HUDEP-2 (cell line): ENCODE data around the gene ST8SIA6.
"Not testable (repeated sequence)": the region's sequence is repeated elsewhere in the genome, so short reads cannot be mapped to it uniquely, and the experiment has no call there.

ENCODE experiments used
- DNase-seq, 76 experiments: peaks; one replicate each; lab custom pipeline; 2025; ENCODE audit not compliant: unreplicated experiment in 76 of 76; lab: John Stamatoyannopoulos, UW

The ST8SIA6 gene

DNA sequence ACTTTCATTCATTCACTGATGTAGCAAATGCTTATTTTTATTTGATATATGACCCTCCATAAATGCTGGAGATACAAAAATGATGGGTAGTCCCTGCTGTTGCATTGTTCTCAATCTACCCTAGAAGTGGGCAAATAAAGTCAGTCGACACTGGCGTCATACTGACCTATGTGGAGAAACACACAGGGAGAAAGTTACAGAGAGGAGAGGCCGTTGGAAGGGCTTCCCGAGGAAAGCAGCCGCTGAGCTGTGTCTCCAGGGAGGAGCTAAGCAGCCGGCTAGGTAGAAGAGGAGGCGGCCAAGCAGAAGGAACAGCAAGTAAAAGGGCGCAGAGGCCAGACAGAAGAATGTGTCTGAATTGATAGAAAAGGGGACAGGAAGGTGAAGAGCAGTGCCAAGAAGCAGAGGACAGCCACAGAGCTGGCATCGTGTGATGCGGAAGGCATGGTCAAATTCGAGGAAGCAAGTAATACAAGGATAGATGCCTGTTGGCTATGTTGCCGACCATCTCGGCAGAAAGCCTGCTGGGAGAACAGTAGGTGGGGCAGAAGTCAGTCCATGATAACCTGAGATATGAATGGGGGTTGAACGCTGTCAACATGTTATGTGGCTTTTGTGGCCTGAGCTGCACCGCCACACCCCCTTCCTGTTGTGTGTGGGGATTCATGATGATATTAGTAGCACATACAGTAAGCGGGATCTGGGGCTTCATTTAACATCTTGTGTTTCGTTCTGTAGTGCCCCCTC is 25.9 kb downstream of the ST8SIA6 start:
- DNase-seq, result peak in 75 of 76 experiments; percentile 24 to 95 (median 84)

DNA sequence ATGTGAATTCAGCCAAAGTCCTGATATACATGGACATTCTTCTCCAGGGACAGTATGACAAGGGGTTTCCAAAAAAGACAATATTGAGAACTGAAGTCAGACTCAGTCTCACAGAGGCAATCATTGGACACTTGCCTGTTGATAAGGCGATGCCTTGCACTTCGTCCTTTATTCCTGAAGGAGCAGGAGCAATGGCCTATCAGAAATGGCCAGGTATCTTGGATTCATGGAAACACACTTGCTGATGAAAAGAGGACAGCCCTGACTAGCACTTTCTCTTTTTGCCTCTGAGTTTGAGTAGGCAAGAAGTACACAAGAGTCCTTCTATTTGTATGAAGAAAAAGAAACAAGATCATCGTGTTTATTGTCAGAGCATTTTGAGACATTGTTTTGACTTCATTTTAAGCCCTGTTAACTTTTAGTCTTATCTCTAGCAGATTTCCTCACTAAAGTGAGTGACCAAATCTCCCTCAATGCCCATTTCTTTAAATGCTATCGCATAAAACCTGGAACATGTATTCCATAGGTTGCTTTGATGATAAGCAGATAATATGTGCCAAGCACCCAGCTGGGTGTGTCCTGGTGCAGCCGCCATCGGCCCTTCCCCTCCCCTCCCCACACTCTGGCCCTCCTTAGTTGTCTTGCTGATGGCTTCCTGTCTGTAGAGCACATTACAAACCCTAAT is 26.6 kb downstream of the ST8SIA6 start:
- DNase-seq, result peak in 68 of 76 experiments; percentile 8 to 79 (median 52)

DNA sequence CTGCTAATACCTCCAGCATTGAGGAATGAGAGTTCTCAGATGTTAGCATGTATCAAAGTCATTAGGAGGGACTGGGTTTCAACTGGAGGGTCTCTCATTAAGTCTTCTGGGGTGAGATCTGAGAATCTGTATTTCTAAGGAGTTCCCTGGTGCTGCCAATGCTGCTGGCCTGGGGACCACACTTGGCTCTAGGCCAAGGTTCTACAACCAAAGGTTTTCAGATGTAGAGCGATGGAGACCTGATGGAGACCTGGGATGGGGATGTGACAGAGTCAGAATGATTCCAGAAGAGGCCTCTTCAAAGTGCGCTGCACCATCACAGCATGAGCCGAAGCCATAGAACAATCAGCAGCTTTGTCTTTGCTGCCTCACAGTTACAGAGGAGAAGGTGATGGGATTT is 27.2 kb downstream of the ST8SIA6 start:
- DNase-seq, result peak in 1 of 76 experiments; percentile 1

DNA sequence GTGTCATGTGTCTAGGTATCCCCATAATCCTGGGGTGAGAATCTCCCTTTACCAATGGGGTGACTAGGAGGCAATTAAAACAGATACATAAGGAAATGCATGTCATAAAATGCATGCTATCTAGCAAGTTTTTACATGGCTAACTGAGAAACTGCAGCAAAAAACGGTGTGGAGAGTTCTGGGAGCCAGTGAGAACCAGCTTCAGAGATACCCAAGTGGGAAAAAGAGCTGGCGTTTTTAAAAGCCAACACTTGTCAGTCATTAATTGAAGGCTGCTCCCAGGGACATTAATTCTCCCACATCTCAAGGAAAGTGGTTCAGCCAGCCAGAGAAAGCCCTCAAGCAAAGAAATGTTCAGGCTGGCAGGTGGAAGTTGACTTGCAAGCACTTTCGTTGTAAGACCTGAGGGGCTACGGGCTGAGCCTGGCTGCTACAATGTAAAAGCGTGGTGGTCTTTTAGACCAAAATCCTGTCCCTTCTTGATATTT is 28.1 kb downstream of the ST8SIA6 start:
- DNase-seq, result peak in 6 of 76 experiments; percentile 13 to 67 (median 40)

DNA sequence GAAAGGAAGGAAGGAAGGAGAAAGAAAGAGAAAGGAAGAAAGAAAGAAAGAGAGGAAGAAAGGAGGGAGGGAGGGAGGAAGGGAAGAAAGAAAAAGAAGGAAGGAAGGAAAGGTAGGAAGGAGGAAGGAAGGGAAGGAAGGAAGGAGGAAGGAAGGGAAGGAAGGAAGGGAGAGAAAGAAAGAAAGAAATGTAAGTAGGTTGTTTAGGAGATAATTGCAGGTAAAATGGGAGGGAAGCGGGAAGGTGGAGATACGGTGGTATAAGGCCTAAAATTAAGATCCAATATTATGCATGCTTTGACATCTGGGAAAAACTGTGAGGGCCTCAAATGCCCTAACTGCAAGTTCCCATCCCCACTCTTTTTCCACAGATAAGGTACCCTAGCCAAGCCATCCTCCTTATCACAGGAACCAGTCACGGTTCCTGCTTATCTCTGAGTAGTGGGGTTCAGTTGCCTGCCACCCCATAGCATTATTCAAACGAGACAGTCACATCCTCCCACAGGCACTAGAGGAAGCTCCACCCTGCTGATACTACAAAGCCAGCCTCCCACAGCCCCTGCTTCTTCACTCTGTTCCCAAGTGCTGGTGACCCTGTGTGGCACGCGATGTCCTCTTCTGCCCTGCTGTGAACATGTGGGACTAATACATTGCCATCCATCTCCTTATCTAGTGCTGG is 28.7 kb downstream of the ST8SIA6 start:
- peak in 75 of 76 experiments; percentile 28 to 99 (median 94) for DNase-seq

DNA sequence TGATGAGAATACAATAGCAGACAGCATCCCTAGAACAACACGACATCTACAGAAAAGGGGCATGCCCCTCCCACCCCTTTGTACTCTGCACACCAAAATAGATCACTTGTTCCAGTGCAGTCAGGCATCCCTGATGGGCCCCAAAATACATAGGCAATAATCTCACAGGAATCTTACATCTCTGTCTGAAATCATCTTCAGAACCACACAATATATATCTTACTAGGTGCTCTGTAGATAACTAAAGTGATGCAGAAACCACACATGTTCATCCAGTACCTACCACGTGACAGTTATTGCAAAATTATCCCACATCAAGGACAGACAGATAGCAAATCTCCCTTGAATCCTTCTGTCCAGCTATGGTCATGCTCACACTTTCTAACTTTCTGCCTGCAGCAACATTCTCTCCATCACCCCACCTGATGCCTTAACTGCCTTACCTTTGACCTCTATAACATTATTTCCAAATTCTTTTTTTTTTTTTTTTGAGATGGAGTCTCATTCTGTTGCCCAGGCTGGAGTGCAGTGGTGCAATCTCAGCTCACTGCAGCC is 30.7 kb downstream of the ST8SIA6 start:
- DNase-seq, result peak in 12 of 76 experiments; percentile 6 to 49 (median 22)

DNA sequence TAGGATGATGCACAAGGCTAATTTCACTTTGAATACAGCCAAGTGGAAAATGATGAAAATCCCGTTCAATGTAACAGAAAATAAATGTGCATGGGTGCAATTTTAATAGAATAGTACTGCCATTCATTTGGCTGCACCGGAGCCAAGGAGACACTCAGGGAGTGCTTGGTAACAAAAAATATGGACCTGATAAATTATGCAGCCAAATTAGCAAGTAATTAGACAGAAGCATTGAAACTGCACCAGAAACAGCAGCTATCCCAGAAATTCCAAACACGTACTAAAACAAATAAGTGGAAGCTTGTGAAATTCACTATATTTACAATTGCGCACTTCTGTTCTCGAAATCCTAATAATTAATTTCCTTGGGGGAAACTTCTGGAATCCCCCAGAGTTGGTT is 31.5 kb downstream of the ST8SIA6 start:
- DNase-seq, result no peak

DNA sequence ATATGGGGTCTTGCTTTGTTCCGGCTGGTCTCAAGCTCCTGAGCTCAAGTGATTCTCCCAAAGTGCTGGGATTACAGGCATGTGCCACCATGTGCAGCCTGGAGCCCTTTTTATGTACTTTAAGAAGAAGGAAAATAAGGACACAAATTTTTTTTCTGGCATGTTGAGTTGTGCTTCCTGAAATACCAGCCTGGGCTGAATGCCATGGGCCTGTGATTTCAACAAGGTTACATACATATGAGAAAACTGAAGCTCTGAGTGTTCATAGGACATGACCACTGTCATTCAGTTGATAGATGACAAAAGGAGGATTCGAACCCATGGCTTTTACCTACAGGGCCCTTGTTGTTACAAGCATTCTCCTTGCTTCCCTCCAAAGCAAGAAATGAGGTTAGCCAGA is 36.1 kb downstream of the ST8SIA6 start:
- no peak for DNase-seq

DNA sequence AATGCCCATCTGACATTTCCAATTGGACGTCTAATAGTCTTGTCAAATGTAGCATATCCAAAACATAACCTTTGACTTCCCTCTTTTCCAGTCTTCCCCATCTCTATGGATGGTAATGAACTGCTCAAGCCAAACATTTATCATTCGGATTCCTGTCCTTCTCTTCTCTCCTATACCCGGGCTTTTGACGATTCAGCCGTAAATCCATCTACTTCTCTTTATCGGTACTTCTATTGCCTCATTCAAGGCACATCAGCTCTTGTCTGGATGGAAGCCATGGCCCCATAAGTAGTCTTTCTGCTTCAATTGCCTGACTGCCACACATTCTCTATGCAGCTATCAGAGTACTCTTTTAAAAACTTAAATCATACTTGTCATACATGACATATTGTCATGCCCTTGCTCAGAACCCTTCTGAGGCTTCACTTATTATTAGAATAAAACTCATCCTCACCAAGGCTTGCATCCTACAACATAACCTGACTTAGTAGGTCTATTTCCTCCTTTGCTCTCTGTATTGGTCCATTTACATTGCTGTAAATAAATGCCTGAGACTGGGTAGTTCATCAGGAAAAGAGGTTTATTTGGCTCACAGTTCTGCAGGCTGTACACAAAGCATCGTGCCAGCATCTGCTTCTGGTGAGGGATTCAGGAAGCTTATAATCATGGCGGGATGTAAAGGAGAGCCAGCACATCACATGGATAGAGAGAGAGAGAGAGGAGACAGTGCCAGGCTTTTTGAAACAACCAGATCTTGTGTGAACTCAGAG is 37.8 kb downstream of the ST8SIA6 start:
- no peak for DNase-seq

DNA sequence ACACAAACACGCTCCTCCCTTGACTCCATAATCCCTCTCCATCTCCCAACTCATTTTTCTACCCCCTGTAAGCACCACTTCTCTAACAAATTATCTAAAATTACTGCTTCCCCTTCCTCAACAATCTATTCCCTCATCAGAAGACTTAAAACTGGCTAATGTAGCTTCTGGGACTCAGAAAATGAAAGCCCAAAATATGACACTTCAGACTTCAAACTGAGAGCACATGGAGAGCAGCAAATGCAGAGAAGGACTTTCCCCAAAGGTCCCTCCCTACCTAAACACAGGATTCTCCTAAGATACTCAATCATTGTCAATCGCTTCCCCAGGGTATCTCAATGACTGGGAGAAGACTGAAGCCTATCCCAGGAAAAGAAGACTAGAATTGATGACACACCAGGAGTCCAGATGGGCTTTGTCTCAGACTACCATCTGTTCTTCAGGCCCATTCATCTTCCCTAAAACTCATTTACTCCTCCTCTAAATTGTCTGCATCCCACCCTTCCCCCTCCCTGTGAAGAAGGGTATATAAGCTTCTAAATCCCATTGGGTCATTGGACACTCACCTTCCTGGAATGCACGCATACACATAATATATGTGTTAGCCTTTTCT is 39.2 kb downstream of the ST8SIA6 start:
- DNase-seq, result no peak

DNA sequence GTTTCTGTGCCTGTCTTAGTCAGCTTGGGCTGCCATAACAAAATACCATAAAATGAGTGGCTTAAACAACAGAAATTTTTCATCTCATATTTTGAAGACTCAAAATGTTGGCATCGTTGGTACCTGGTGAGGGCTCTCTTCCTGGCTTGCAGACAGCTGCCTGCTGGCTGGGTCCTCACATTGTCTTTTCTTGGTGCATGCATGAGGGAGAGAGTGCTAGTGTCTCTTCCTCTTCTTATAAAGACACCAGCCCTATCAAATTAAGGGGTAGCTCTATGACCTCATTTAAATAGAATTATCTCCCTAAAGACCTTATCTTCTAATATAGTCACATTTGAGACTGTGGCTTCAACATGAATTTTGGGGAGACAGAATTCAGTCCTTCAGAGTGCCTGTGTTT is 39.9 kb downstream of the ST8SIA6 start:
- DNase-seq, result no peak

DNA sequence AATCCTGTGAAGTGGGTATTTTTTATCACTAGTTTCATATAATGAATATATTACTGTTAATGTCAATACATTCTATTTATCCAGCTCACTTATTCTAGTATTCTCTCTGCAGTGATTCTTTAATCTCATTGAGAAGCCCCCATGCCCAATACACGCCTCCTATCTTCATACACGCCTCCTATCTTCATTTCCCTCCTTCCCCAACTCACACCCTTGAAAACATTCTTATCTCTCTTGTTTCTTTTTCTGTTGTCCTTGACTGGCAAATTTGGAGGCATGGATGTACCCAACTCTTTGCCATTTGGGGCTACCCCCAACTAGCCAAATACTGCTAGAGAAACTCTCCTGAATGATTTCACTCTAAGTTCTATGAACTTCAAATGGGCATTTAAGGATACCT is 40.5 kb downstream of the ST8SIA6 start:
- DNase-seq, result no peak

DNA sequence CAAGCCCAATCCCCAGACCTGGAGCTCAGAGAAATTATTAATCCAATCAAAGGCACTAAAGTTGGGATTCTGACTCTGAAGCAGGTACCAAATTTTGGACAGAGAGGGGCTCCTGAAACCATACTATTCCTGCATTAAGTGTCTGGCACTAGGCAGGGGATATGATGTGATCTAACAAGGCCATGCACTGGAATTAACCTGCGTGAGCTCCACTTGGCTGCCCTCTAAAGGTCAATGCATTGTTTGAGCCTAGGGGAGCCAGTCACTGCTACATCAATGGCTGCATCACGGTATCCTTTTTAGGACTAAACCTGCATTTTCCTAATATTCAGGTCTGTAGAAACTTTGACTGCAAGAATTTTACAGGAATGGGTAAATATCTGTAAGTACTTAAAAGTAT is 42.1 kb downstream of the ST8SIA6 start:
- peak in 20 of 76 experiments; percentile 3 to 60 (median 28) for DNase-seq

DNA sequence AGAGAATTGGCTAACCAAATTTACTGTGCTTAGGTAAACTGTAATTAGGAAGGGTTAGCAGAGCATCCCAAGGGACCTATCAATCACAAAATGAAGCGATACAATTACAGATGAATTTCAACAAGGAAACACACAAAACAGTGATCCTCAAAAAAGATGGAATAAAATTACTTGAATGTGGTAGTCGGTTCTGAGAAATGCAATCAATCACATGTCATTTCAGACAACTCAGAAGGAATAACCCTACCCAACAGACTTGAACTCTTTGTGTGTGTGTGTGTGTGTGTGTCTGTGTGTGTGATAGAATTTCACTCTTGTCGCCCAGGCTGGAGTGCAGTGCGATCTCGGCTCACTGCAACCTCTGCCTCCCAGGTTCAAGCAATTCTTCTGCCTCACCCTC is 43.5 kb downstream of the ST8SIA6 start:
- no peak for DNase-seq

DNA sequence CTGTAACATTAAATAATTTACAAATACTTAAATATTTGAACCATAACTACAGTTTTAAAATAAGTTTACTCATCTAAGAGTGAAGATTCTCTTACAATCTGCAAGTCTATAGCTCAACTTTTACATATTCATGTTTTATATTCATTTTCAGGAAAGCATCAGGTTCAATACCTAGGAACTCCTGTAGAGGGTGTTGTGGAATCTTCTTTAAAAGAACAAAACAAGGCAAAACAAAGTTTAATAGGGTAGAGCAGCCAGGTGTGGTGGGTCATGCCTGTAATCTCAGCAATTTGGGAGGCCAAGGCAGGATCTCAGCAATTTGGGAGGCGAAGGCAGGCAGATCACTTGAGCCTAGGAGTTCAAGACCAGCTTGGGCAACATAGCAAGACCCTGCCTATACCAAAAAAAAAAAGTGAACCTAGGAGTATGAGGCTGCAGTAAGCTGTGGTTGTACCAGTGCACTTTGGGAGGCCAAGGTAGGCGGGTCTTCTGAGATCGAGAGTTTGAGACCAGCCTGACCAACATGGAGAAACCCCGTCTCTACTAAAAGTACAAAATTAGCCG is 45.1 kb downstream of the ST8SIA6 start:
- DNase-seq, result peak in 27 of 76 experiments; percentile 9 to 61 (median 28)

DNA sequence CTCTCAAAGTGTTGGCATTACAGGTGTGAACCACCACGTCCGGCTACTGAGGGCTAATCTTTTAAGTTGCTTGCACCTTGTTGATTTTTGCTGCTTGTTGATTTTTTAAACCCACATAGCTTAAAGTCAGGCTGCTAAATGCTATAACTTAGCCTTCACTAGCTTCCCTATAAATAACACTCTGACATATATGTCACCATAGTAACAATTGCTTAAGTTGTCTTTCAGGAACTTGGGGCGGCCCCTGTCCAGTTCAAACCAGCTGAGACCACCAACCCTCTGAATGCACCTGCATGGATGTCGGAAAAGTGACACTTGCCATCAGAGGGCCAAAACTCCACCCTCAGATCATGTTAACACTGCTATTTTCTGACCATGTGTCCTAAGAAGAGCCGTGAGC is 47.3 kb downstream of the ST8SIA6 start:
- DNase-seq, result no peak

DNA sequence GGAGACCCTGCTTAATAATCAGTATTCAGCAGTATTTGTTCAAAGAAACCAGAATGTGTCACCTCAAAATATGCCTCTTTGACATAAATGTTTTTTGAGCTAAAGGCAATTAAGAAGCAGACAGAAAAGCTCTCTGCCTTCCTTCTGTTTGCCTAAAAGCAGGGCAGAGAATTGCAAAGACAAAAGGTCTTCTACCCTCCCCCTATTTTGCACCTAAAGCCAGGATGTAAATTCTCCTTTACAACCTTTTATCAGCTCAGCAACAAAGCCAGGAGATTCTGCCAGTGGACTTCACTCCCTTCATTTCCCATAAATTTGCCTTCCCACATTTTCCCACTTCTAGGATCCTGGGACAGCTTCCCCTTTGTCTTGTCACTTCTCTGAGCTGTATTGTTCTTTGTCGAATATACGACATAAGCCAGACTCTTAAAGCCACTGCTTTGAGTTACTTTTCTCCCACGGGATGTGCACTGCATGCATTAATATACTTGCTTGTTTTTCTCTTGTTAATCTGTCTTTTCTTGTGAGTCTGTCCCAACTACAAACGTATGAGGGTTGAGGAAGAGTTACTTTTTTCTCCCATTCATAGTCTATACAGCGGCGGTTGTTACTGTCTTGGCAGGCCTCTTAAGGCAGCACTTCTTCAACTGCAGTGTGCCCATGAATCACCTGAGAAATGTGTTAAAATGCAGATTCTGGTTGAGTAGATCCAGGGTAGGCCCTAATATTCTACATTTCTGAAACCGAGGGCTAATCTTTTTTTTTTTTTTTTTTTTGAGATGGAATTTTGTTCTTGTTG is 48.2 kb downstream of the ST8SIA6 start:
- DNase-seq, result no peak

DNA sequence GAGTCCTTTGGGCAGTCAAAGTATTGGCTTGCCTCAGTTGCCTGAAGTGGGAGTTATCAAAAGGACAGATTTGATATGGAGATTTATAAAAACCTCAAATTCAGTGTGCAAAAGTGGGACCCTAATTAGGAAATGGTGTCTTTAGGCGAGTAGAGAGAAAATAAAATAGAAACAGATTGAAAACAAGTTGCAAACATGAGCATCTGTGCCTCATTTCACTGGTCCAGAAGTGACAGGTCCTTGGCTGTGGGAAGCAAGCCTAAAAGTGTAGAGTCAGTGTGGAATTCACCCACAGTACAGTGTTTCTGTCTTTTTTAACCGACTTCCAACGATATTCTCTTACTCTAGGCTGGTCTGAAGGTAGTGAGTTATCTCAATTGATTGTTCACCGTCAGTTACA is 51.2 kb downstream of the ST8SIA6 start:
- no peak for DNase-seq

DNA sequence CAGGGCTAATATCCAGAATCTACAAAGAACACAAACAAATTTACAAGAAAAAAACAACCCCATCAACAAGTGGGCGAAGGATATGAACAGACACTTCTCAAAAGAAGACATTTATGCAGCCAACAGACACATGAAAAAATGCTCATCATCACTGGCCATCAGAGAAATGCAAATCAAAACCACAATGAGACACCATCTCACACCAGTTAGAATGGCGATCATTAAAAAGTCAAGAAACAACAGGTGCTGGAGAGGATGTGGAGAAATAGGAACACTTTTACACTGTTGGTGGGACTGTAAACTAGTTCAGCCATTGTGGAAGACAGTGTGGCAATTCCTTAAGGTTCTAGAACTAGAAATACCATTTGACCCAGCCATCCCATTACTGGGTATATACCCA is 52.4 kb downstream of the ST8SIA6 start:
- DNase-seq, result not testable (repeated sequence)
